K562 treated with DMSO at 1 percent for 48 hours (cell line): Measurements from ENCODE around the gene SPINK1. TPM values are rescaled to one million over a fixed set of nuclear protein-coding genes. Genes with fewer than 3 reads are reported as not detected.

Experiments
- total RNA-seq: library from RNA; unstranded; fragments of 300-600 nt; gene quantifications from 2 replicates; pipeline ENCODE4 v1.2.3, GENCODE V29; 2022; ENCODE audit warnings: low replicate concordance; ENCODE audit errors: extremely low read depth

Gene SPINK1, protein sequence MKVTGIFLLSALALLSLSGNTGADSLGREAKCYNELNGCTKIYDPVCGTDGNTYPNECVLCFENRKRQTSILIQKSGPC
- total RNA-seq, result not detected in 2 replicates

DNA sequence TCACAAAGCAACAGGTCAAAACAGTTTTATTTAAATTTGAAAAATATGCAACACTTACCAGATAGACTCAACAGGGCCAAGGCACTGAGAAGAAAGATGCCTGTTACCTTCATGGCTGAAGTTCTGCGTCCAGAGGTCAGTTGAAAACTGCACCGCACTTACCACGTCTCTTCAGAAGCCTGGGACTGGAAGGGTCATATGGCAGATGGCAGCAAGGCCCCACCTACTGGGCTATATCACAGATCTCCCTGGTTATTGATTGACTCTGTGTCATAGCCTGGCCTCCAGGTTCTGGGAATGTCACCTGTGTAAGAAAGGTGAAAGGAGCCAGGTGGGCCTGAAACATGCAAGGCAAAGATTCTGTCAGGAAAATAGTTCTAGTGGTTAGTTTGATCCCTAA is at the start of gene SPINK1:
TSS of gene SPINK1 (minus strand) at position 207 of the 400 bp plus-strand sequence. CDS start at position 113, 94 bp downstream.

DNA sequence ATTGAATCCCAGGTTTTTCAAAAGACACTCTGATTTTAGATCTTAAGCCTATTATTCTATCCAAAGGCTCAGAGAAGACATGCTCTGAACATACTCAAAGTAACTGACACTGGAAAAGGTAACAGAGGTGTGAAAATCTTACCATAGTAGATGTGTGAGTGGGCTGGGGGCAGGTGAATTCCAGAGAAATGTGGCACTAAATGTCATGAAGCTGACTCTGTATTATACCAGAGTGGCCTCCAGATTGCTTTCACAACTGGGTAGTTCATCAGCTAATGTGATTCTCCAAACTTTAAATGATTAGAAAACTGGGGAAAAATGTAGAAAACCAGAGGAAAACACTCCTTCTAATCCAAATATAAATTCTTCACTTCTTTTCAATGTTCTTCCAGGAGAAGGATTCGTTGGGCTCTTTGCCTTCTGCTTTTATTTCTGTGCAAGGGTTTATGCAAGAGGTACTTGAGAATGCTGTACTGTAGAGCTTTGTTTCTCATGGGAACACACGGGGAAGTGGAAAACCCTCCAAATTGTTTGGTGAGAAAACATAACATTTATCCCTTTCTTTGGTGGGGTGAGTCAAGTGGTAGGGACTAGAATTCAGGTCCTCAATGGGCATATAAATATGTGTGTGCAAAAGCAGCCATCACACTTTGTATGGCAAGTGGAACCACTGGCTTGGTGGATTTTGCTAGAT is 46.7 kb upstream of the SPINK1 start, which contains the start of gene SCGB3A2:
TSS of gene SCGB3A2 (plus strand) at position 646 of the 694 bp plus-strand sequence. CDS start 93 bp downstream, outside the sequence.

DNA sequence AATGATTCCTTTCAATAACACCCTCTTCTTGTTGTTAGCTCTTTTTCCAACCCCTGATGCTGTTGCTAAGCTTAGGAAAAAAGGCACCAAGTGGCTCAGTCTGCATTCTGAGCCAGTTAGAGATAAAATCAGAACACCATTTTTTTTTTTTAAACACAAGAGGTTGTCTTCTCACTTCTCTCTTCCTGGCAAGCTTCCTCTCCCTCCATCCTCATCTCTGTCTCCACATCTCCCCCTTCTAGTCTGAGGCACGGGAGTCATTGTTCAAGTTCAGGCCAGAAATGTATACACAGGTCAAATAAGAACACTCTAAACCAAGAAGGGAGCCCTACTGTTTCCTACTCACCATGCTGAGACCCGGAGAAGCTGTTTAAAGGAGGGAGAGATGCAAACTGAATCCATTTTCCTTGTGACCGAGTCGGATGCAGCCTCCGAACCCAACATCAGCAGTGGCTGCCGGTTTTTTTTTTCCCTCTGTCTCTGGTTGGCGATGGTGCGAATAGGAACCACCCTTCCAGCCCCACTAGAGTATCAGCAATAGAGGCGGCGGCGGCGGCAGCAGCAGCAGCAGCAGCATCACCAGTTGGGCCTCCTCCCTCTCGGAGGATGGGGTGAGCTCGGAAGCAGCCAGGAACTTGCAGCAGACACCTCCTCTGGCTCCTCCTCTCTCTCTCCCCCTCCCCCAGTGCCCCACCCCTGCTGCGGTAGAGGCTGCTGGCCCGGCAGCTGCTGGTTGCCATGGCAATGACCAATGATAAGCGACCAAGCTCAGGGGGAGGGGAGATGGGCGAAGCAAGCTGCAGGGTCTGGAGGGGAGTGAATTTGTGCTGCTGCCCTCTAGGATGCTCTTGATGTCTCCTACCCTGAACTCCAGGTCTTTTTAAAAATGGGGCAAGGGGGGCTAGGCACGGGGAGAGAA is 49.1 kb downstream of the SPINK1 start, which contains the start of gene JAKMIP2:
TSS of gene JAKMIP2 (minus strand) at position 619 of the 919 bp plus-strand sequence. CDS start 110,922 bp downstream, outside the sequence.

Other genes starting within 250 kb of the SPINK1 start
- not detected in 2 replicates for gene JAKMIP2, start 48.9 kb downstream of the SPINK1 start, total RNA-seq
- not detected in 2 replicates for gene SCGB3A2, start 47.0 kb upstream of the SPINK1 start, total RNA-seq
- not detected in 2 replicates for gene C5orf46, start 74.9 kb upstream of the SPINK1 start, total RNA-seq
- not detected in 2 replicates for gene SPINK5, start 232.3 kb upstream of the SPINK1 start, total RNA-seq